Neural cell (in vitro differentiated cells): Measurements from ENCODE around the gene USP4. TPM values are rescaled to one million over a fixed set of nuclear protein-coding genes. Genes with fewer than 3 reads are reported as not detected.

Source experiments
- H2AFZ ChIP-seq: fragments of 200-600, 300-800 bp; sonication (generic), shearing (Covaris generic); 2 replicates; pipeline ENCODE4 v1.6.0; 2014; ENCODE audit warnings: low read depth, mild to moderate bottlenecking, antibody characterized with exemption, low read length, moderate library complexity
- H3F3A ChIP-seq: fragments of 200-600 bp; shearing (Covaris generic); 2 replicates; pipeline ENCODE4 v1.6.1; 2016; ENCODE audit warnings: mild to moderate bottlenecking, moderate library complexity, mixed read lengths, antibody characterized with exemption, low read length; ENCODE audit not compliant: insufficient read depth, poor library complexity, severe bottlenecking
- H3K27ac ChIP-seq: fragments of 200-600, 300-800 bp; sonication (generic), shearing (Covaris generic); 2 replicates; pipeline ENCODE4 v1.5.1; 2014; ENCODE audit warnings: mild to moderate bottlenecking, low read length, moderate library complexity
- H3K27me3 ChIP-seq: fragments of 300-800, 200-600 bp; sonication (generic), shearing (Covaris generic); 2 replicates; pipeline ENCODE4 v1.6.0; 2014; ENCODE audit warnings: mild to moderate bottlenecking, low read depth, low read length, moderate library complexity; ENCODE audit not compliant: insufficient read depth
- H3K36me3 ChIP-seq: fragments of 300-800, 200-600 bp; sonication (generic), shearing (Covaris generic); 2 replicates; pipeline ENCODE4 v1.5.1; 2014; ENCODE audit warnings: mild to moderate bottlenecking, antibody characterized with exemption, low read length, moderate library complexity; ENCODE audit not compliant: insufficient read depth
- H3K4me2 ChIP-seq: fragments of 300-800, 200-600 bp; sonication (generic), shearing (Covaris generic); 2 replicates; pipeline ENCODE4 v1.6.0; 2014; ENCODE audit warnings: mild to moderate bottlenecking, low read length
- H3K4me3 ChIP-seq: fragments of 300-800, 200-600 bp; sonication (generic), shearing (Covaris generic); 2 replicates; pipeline ENCODE4 v1.5.1; 2014; ENCODE audit warnings: mild to moderate bottlenecking, low read length, moderate library complexity
- H3K79me2 ChIP-seq: fragments of 200-600 bp; shearing (Covaris generic); replicated peaks from 2 replicates; pipeline ENCODE4 v1.6.0; 2014; ENCODE audit warnings: mild to moderate bottlenecking, low read length, moderate library complexity; ENCODE audit not compliant: insufficient read depth
- H3K9ac ChIP-seq: fragments of 300-800, 200-600 bp; sonication (generic), shearing (Covaris generic); 2 replicates; pipeline ENCODE4 v1.6.1; 2016; ENCODE audit warnings: mild to moderate bottlenecking, low read length, mixed read lengths
- H3K9me2 ChIP-seq: fragments of 200-600 bp; shearing (Covaris generic); 2 replicates; pipeline ENCODE4 v1.6.1; 2016; ENCODE audit warnings: mild to moderate bottlenecking, low read length, mixed read lengths; ENCODE audit not compliant: insufficient read depth
- H3K9me3 ChIP-seq: fragments of 200-600, 300-800 bp; sonication (generic), shearing (Covaris generic); 2 replicates; pipeline ENCODE4 v1.6.1; 2016; ENCODE audit warnings: mild to moderate bottlenecking, mixed run types, low read length, moderate library complexity, mixed read lengths
- H4K20me1 ChIP-seq: fragments of 200-600 bp; shearing (Covaris generic); 2 replicates; pipeline ENCODE4 v1.6.1; 2016; ENCODE audit warnings: mild to moderate bottlenecking, mixed run types; ENCODE audit not compliant: insufficient read depth
- CTCF ChIP-seq: fragments of 450-650 bp; IDR thresholded peaks from 2 replicates; pipeline ENCODE4 v1.5.1; 2014; ENCODE audit warnings: antibody characterized with exemption, mild to moderate bottlenecking, moderate library complexity; ENCODE audit not compliant: poor library complexity, severe bottlenecking
- EP300 ChIP-seq: fragments of 450-650 bp; conservative IDR thresholded peaks from 2 replicates; pipeline ENCODE4 v1.6.1; 2014; ENCODE audit warnings: antibody characterized with exemption, mild to moderate bottlenecking, moderate library complexity; ENCODE audit not compliant: poor library complexity, severe bottlenecking
- EZH2 ChIP-seq: fragments of 200-600, 300-800 bp; shearing (Covaris generic), sonication (generic); IDR thresholded peaks from 2 replicates; pipeline ENCODE4 v1.6.1; 2014; ENCODE audit warnings: antibody characterized with exemption, low read length, borderline replicate concordance, mild to moderate bottlenecking; ENCODE audit not compliant: insufficient read depth, poor library complexity, severe bottlenecking
- MXI1 ChIP-seq: fragments of 450-650 bp; conservative IDR thresholded peaks from 2 replicates; pipeline ENCODE4 v1.6.1; 2014; ENCODE audit warnings: antibody characterized with exemption, mild to moderate bottlenecking; ENCODE audit not compliant: poor library complexity, severe bottlenecking
- POLR2AphosphoS5 ChIP-seq: IDR thresholded peaks from 2 replicates; pipeline ENCODE4 v1.6.1; 2012
- RAD21 ChIP-seq: fragments of 450-650 bp; conservative IDR thresholded peaks from 2 replicates; pipeline ENCODE4 v1.6.1; 2014; ENCODE audit warnings: antibody characterized with exemption, mild to moderate bottlenecking, moderate library complexity
- REST ChIP-seq: IDR thresholded peaks from 2 replicates; pipeline ENCODE4 v1.6.1; 2012; ENCODE audit warnings: borderline replicate concordance
- SMC3 ChIP-seq: fragments of 450-650 bp; conservative IDR thresholded peaks from 2 replicates; pipeline ENCODE4 v1.6.1; 2014; ENCODE audit warnings: antibody characterized with exemption, mild to moderate bottlenecking, moderate library complexity; ENCODE audit not compliant: poor library complexity
- TAF1 ChIP-seq: IDR thresholded peaks from 2 replicates; pipeline ENCODE4 v1.6.1; 2012; ENCODE audit warnings: low read depth
- polyA plus RNA-seq: library from polyadenylated mRNA; depleted of rRNA; stranded (reverse); fragments of >200 nt; gene quantifications from 2 replicates; pipeline ENCODE4 v1.2.3, GENCODE V29; 2014

Gene USP4
- polyA plus RNA-seq, 1 donor from 2014 or later: 35.5 TPM

- Histone ChIP-seq H3K9me2 (no peaks in the 10 kb centered on the region), H3K4me2 (no peak overlapping the region), H3K36me3 (no peaks in the 10 kb centered on the region), H3K27ac (no peak overlapping the region), H3K79me2 (peaks cover 36% of the 10 kb centered on the region), H3K9me3 (no peaks in the 10 kb centered on the region), H3F3A (no peaks in the 10 kb centered on the region), H4K20me1 (no peaks in the 10 kb centered on the region), H3K27me3 (no peaks in the 10 kb centered on the region), H3K4me3 (no peak overlapping the region), H3K9ac (no peak overlapping the region), H2AFZ (no peak overlapping the region)
- TF ChIP-seq REST (no peak), CTCF (no peak), MXI1 (no peak)
Measured at GRCh38 chr3:49378249-49378895, 38.5 kb upstream of the USP4 start.

GRCh38 chr3:49377483-49377882 is 37.6 kb upstream of the USP4 start:
- no peak overlapping the region for H3K27ac ChIP-seq
- H3K4me2 ChIP-seq: no peak overlapping the region
- H4K20me1 ChIP-seq: no peaks in the 10 kb centered on the region
- H3K4me3 ChIP-seq: no peak overlapping the region
- H3F3A ChIP-seq: no peaks in the 10 kb centered on the region
- no peaks in the 10 kb centered on the region for H3K36me3 ChIP-seq
- no peak overlapping the region for H2AFZ ChIP-seq
- H3K9me2 ChIP-seq: no peaks in the 10 kb centered on the region
- no peaks in the 10 kb centered on the region for H3K27me3 ChIP-seq
- H3K9ac ChIP-seq: no peak overlapping the region
- TF ChIP-seq RAD21 (no peak), MXI1 (no peak), EZH2 (no peak), REST (no peak), EP300 (no peak), CTCF (no peak), TAF1 (no peak), POLR2AphosphoS5 (no peak), SMC3 (no peak)
- no peaks in the 10 kb centered on the region for H3K9me3 ChIP-seq
- peaks cover 32% of the 10 kb centered on the region for H3K79me2 ChIP-seq
